HG03175 (cell line): Measurements from ENCODE around the gene CNN1.

Source experiments
- ATAC-seq: cut with Tn5 transposase; IDR thresholded peaks from one replicate; pipeline ENCODE4 v1.9.1; 2021; ENCODE audit warnings: mild to moderate bottlenecking, moderate library complexity; ENCODE audit not compliant: unreplicated experiment

The CNN1 gene

DNA sequence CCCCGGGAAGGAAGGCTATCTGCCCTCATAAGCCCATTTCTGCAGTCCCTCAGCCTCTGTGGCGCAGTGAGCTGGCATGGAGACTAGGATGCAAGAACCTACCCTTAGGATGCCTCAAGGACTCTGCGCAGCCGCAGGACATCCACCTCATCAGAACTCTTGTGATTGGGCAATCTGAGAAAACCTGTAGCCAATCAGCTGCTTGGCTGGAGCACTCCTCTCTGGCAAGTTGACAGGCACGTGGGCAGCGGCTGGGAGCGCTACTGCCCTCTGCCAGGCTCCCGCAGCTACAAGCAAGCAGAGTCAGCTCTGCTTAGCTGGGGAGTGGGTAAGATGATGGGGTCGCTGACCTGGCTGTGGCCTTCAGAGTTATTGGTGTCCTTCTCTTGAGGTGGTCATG is 8.2 kb upstream of the CNN1 start:
- ATAC-seq: no peak

DNA sequence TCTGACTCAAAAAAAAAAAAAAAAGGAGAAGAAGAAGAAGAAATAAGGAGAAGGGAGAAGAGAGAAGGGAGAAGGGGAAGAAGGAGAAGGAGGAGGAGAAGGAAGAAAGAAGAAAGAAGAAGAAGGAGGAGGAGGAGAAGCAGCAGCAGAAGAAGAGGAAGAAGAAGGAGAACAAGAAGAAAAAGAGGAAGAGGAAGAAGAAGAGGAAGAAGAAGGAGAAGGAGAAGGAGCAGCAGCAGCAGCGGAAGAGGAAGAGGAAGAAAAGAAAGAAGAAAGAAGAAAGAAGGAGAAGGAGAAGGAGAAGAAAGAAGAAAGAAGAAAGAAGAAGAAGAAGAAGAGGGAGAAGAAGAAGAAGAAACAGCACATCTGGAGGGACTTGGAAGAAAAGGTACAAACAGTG is 4.1 kb upstream of the CNN1 start:
- no peak for ATAC-seq

DNA sequence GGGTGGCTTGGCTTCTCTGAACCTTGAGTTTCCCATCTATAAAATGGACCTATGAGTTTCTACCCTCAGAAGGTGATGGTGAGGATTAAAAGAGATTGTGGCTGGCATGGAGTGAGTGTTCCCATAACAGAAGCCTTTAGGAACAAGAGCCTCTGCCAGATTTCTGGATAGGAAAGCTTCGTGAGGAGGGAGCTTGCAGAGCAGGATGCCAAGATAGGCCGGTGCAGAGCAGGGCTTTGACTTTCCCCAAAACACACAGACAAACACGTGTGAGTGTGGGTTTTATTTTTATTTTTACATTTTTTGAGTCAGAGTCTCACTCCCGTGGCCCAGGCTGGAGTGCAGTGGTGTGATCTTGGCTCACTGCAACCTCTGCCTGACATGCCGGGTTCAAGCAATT is 3.7 kb upstream of the CNN1 start:
- no peak for ATAC-seq

DNA sequence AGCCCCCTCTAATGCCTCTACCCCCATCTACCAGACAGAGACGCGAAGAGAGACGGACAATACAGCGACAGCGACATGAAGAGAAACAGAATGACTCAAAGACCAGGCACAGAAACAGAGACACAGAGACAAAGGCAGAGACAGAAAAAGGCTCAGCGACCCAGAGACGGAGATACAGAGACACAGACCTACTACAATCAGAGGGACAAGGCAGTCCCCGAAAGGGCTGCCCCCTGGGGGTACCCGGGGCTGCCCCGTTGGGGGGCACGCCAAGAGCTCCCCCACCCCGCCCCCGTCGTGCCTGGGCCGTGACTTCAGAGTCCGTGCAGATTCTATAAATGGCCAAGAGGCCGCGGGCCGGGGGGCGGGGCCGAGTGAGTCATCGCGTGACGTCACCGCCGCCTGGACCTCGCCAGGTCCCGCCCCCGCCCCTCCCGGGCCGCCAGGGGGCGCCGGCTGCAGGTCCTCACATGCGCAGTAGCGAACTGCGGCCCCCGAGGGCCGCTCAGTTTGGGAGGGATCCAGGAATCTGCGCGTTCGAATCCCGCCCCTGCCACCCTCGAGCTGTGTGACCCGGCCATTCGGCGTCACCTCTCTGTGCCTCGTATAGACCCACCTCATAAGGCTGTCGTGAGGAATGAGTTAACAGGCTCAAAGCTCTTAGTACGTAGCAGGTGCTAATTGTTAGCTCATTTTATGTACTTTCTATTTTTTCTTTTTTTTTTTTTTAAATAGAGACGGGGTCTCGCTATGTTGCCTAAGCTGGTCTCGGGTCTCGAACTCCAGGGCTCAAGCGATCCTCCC is 2.7 kb upstream of the CNN1 start:
- ATAC-seq: no peak

DNA sequence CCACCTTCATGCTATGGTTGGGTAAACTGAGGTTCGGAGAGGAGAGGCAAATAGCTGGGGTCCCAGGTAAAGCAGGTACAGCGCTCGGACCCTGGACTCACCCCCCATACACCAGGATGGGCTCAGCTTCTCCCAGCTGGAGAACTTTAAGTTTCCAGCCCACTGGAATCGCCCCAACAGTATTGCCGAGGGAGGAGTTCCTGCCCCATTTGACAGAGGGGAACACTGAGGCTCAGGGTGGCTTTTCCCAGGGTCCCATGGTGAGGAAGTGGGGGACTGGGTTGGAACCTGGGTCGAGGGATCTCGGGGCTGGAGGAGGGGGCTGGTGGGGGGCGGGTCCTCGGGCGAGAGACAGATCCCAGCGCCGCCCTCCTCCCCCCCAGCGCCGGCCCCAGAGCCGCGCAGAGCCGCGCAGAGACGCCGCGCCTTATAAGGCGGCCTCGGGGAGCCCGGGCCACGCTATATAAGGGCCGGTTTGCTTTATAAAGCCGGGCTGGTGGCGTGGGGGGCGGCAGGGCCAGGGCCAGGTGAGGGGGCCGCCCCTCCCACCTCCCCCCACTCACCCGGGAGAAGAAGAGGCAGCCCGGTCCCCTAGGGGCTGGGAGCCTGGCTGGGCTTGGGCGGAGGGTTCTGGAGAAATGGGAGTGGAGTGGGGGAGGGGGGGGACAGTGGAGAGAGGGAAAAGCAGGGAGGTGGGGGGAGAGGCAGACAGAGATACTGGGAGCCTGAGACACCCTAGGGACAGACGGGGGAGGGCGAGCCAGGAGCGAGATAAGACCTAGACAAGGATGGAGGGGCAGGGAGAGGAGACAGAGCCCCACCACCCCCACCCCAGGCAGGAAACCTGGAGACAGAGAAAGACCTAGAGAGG is 1.1 kb downstream of the CNN1 start:
- no peak for ATAC-seq

DNA sequence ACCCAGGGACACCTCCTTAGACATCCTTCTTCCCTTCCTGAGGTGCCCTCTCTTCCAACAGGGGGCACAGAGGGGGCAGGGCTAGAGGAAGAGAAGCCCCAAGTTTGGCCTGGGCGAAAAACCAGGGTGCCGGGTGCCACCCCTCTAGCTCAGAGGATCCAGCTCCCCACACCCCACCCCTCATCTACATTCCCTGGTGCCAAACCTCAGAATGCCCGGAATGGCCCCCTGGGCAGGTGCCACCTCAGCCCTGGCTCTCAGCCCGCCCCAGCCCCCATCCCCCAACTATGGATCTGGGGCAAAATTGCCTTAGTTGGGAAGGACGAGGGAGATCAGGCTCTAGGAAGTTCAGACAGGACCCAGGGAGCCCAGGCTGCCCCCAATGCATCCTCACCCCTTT is 2.0 kb downstream of the CNN1 start:
- ATAC-seq: no peak

DNA sequence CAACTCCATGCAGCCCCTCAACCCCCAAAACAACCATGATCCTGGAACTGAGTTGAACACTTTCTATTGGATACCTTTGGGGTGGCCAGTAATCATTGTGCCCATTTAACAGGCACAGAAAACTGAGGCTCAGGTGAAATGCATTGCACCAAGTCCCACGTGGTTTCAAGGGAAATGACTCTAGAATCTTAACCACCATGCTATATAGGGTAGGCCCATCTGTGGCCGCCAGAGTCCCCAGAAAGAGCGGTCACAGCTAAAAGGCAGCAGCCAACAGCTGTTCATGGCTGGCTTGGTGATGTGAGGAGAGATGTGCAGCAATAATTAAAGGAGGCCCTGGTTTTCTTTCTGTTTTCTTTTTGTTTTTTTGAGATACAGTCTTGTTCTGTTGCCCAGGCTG is 2.6 kb downstream of the CNN1 start:
- no peak for ATAC-seq

DNA sequence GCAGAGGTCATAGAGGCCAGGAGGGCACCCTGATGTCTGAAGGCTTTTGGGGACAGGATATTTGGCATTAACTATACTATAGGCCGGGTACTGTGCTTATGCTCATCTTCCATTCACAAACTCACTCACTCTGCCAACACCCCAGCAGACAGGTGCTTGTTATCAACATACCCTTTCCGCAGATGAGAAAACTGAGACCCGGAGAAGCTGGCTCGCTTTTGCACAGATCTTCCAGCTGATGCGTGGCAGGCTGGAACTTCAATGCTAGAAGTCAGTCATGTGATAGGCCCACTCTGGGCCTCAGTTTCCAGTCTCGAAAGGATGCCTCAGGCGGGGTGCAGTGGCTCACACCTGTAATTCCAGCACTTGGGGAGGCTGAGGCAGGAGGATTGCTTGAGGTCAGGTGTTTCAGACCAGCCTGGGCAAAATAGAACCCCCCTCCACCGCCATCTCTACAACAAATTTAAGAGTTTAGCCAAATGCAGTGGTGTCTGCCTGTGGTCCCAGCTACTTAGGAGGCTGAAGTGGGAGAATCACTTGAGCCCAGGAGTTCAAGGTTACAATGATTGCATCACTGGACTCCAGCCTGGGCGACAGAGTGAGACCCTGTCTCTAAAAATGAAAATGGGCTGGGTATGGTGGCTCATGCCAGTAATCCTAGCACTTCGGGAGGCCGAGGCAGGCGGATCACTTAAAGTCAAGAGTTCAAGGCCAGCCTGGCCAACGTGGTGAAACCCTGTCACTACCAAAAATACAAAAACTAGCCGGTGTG is 9.5 kb downstream of the CNN1 start:
- ATAC-seq: no peak

DNA sequence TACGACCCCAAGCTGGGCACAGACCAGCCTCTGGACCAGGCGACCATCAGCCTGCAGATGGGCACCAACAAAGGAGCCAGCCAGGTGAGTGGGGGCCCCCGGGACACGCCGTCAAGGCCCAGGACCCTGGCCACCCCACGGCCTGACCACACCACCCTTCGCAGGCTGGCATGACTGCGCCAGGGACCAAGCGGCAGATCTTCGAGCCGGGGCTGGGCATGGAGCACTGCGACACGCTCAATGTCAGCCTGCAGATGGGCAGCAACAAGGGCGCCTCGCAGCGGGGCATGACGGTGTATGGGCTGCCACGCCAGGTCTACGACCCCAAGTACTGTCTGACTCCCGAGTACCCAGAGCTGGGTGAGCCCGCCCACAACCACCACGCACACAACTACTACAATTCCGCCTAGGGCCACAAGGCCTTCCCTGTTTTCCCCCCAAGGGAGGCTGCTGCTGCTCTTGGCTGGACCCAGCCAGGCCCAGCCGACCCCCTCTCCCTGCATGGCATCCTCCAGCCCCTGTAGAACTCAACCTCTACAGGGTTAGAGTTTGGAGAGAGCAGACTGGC is 10.8 kb downstream of the CNN1 start:
- ATAC-seq: no peak

DNA sequence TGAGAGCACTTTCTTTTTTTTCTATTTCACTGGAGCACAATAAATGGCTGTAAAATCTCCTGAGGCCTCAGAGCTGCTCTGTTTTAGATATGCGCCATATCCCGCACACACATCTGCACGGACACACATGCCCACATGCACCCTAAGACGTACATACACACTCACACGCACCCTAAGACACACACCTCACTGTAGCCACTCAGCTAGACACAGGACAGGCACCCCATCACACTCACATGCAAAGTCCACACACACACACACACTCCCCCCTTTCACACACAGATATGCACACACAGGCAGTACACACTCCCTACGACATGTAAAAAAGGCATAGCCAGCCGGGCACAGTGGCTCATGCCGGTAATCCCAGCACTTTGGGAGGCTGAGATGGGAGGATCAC is 11.6 kb downstream of the CNN1 start:
- no peak for ATAC-seq

DNA sequence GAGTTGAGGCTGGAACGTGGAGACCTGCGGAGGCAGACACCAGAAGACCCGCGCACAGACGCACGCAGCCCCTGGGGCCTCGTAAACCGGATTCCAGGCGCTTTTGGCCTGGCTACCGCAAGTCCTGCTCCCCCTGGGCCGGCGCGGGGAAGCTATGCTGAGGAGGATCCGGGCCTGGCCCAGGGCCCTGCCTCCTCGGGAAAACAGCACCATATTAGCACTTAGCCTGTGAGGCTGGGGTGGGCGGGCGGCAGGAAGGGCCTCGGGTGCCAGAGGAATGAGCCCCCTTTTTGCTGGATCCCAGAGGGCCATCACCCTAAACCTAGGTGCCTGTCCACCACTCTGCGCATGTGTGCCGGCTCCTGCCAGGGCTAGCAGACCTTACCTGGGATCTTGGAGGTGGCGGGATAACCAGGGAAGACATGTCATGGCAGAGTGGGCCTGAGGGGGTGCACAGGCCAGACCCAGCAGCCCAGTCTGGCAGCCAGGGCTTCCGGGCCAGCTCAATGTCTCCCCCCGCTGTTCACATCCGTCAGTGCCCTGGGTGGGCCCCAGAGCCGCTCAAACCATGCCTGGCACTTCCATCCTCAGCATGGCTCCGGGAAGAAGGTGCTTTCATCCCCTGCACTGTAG is 13.1 kb downstream of the CNN1 start:
- ATAC-seq: no peak

DNA sequence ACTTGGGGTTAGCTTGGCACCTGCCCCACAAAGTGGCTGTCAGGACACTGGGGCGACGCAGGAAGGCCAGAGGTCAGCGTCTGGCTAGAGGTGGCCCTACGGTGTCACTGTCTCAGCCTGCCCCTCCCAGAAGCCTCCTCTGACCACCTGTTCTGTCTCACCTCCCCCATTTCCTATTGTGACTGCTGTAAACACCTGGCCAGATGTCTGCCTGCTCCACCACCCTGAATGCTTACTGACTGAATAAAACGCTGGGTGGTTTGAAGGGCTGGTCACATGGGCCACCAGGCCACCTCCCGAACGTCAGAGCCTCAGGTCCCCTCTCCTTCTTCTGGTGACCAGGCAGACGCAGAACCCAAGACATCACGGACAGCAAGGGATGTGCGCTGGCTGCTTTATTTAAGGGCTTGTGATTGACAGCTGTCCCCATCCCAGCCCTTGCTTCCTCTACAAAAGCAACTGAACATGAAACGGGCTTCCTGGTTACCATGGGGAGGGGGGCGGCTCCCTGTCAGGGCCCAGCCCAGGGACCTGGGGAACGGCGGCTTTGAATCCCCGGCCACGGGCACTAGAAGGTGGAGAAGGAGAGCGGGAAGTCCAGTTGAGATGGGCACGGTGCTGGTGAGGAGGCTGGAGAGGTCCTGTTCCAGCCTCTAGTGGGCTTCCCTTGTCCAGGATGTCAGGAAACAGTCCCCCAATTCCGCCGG is 14.2 kb downstream of the CNN1 start:
- ATAC-seq: no peak

DNA sequence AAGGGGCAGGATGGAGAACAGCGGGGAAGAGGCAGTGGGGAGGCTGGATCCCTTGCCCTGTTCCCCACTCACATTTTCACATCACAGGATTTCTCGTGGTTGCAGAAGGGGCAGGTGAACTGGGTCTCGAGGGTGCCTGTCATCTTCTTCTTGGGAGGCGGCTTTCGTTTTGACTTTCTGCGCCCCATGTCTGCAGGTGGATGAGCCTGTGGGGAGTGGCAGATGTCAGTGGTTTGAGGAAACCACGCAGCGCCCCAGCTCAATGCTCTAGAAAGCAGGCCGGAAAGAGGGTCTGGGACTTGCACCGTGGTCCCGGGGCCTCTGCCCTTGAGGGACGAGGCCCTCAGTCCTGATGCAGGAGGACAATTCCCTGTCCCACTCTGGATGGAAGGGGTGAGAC is 15.5 kb downstream of the CNN1 start:
- no peak for ATAC-seq

DNA sequence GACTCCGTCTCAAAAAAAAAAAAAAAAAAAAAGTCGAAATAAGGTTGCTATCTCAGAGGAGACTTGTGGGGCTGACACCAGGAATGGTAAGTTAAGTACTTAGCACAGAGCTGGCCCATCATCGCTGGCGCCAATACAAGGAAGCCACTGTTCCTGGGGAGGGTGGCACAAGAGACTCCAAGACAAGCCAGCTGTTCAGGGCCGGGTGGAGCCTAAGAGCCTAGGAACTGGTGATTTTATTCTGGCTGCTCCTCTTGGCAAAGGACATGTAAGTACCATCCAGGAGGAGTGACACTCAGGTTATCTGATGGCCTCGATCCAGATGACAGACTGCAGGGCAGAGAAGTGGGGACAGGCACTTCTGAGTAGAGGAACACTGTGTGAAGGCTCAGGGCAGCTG is 16.6 kb downstream of the CNN1 start:
- ATAC-seq: no peak

DNA sequence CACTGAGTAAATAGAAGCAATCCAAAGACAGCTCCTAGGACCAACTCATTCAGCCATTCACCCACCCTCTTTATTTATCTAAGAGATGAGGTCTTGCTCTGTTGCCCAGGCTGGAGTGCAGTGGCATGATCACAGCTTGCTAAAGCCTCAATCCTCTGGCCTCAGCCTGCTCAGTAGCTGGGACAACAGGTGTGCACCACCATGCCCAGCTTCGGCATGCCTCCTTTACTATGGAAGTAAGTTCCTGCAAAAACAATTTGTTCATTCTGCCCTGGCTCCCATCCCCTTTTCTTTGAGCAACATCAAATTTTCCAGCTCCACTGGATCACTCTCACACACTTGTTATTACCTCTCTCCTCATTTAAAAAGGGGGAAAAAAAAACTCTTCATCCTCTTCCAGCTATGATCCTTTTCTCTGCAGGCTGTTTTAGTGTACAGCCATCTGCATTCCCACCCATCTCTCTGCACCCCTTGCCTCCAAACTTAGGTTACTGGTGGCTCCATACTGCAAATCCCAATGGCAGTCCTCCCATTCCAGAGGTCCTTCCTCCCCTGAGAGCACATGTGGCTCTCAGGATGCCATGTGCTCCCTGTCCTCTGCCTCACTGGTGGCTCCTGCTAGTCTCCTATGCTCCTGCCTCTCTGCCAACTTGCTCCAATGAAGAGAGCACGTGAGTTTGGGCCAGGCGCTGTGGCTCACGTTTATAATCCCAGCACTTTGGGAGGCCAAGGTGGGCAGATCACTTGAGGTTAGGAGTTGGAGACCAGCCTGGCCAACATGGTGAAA is 18.2 kb downstream of the CNN1 start:
- no peak for ATAC-seq

DNA sequence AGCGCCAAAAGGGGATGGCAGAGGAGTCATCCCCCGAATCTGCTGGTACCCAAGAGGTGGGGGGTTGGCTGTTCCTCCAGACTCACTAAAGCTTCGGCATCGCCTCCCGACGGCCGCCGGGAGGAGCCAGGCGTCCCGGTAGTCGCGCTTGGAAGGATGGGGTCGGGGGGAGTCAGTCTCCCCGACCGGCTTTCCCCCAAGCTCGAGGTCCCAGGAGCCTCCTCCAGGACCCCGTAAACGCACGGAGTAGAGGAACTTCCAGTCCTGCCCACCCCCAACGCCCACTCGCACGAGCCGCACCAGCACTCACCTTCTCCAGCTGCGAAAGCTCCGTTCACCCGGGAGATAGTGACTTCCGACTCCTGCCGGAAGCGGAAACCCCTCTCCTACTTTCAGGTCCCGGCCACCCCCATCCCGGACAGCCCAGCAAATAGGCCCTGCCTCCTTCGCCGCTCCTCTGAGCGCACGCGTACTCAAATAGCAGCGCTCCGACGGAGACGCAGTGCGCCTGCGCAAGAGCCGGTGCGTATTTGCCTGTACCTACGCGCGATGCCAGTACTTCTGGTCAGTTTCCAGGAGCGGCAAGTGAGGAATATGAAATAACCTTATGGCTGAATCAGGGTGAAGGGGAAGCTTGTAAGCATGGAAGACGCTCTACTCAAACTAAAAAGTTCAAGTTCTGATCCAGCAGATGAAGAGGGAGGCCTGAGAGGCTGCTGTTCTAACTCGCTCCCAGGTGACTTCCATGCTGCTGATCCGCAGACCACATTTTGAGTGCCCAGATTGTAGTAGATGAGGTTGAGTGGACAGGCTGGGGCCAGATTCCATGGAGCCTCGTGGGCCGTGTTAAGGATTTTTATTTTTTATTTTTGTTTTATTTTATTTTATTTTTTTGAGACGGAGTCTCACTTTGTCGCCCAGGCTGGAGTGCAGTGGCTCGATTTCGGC is 20.5 kb downstream of the CNN1 start, which contains the start of gene ELOF1:
Gene ELOF1 (minus strand): TSS at position 350 of the 948 bp plus-strand sequence. CDS start 4,883 bp downstream, outside the sequence.
- ATAC-seq: peak; percentile 75

DNA sequence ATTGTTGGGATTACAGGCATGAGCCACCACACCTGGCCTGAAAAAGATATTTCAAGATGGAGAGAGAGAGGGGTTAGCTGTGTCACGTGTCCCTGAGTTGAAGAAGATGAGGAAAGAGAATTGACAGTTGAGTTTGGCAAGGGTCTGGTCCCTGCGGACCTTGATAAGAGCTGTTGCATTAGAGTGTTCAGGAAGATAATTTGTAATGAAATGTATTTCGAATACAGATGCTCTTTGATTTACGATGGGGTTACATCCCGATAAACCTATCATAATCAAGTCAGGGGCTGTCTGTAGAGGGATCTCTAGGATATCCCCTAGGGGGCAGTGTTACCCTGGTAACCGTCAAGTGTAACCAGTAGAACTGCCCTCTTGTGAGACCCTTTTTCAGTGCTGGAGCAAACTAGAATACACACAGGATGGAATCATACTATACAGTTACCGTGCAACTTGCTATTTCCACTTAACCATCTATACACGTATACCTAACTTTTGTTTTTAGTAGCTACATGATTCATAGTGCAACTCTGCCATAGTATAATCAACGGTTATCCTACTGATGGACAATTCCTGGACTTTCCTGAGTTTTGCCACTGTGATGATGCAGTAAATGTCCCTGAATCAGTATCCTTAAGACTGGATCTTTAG is 21.9 kb downstream of the CNN1 start:
- ATAC-seq: peak; percentile 48

DNA sequence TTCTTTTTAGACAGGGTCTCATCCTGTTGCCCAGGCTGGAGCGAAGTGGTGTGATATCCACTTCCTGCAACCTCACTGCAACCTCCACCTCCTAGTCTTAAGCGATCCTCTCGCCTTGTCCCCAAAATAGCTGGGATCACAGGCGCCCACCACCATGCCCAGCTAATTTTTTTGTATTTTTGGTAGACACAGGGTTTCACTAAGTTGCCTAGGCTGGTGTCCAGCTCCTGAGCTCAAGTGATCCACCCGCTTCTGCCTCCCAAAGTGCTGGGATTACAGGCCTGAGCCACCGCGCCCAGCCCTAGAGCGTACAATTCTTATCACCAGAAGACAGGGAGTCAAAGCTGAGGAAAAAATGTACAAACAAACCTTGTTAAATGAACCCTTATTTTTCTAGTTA is 24.9 kb downstream of the CNN1 start:
- no peak for ATAC-seq
